HG02588 (cell line): ENCODE measurements around the gene KRT4.
"Not testable (repeated sequence)": the region's sequence is repeated elsewhere in the genome, so short reads cannot be mapped to it uniquely, and the experiment has no call there.

Source experiments
- ATAC-seq: cut with Tn5 transposase; IDR thresholded peaks from one replicate; pipeline ENCODE4 v1.9.1; 2021; ENCODE audit warnings: mild to moderate bottlenecking, moderate library complexity; ENCODE audit not compliant: unreplicated experiment

Gene KRT4

GRCh38 chr12:52809166-52809565 is 4.8 kb downstream of the KRT4 start:
- no peak for ATAC-seq

- no peak for ATAC-seq
Observed at GRCh38 chr12:52808573-52809160, 5.2 kb downstream of the KRT4 start.

GRCh38 chr12:52807544-52808470 is 6.1 kb downstream of the KRT4 start:
- no peak for ATAC-seq

GRCh38 chr12:52806821-52807543 is 6.9 kb downstream of the KRT4 start:
- no peak for ATAC-seq

- ATAC-seq = no peak
Observed at GRCh38 chr12:52806169-52806811, 7.6 kb downstream of the KRT4 start.

DNA sequence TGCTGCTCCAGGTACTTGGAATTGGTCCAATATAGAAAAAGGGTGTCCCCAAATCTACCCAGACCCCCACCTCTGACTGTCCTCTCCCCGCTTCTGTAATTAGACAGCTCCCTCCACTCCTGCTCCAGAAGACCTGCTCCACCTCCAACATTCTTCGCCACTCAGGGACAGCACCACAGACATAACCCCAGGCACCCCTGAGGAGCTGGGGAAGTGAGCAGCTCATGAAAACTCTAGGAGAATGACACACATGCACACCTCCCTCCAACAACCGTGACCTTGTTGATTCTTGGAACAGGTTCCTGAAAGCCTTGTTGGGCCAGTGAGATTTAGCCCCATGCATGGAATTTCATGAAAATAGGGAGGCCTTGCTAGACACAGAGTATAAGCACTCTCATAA is 8.2 kb downstream of the KRT4 start:
- ATAC-seq = no peak

- no peak for ATAC-seq
Observed at GRCh38 chr12:52805000-52805399, 8.9 kb downstream of the KRT4 start.

GRCh38 chr12:52802442-52802841 is 11.5 kb downstream of the KRT4 start:
- ATAC-seq = no peak

DNA sequence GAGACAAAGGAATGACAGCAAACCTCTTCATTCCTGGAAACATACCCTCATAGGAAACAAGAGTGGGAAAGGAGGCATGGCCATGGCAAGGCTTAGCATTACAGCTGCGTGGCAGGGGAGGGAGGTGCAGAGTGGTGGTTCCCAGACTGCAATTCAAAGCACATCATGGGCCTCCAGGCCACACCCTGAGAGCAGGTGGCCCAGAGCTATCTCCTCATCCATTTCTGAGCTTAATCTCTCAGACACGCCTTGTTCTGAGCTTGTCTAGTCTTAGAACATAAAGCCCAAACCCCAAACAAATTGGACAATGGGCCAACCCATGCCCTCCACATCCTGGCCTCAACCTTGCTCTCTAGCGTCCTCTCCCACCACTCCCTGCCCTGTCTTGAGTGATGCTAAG is 12.1 kb downstream of the KRT4 start:
- ATAC-seq = no peak

DNA sequence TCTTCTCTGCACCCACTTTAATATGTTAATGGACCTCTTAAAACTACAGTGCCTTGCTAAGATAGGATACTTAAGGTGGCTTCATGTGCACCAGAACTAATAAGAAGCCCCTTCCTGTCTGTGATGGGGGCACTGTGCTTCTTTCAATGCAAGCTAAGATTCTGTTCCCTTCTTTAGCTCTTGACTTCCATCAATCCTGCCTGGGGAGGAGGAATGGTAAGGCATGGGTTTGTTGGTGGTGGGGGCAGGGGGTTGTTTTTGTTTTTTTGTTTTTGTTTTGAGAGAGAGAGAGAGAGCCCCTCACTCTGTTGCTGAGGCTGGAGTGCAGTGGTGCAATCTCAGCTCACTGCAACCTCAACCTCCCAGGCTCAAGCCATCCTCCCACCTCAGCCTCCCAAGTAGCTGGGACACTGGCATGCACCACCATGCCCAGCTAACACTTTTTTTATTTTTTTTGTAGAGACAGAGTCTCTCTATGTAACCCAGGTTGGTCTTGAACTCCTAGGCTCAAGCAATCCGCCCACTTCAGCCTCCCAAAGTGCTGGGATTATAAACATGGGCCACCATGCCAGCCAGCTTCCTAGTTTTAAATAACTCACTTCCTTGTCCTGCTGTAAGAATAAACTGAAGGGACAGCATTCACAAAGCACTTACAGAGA is 13.5 kb downstream of the KRT4 start:
- ATAC-seq = no peak

- no peak for ATAC-seq
Observed at GRCh38 chr12:52799505-52800211, 14.3 kb downstream of the KRT4 start.

- ATAC-seq = no peak
Observed at GRCh38 chr12:52798671-52799504, 15.0 kb downstream of the KRT4 start.

DNA sequence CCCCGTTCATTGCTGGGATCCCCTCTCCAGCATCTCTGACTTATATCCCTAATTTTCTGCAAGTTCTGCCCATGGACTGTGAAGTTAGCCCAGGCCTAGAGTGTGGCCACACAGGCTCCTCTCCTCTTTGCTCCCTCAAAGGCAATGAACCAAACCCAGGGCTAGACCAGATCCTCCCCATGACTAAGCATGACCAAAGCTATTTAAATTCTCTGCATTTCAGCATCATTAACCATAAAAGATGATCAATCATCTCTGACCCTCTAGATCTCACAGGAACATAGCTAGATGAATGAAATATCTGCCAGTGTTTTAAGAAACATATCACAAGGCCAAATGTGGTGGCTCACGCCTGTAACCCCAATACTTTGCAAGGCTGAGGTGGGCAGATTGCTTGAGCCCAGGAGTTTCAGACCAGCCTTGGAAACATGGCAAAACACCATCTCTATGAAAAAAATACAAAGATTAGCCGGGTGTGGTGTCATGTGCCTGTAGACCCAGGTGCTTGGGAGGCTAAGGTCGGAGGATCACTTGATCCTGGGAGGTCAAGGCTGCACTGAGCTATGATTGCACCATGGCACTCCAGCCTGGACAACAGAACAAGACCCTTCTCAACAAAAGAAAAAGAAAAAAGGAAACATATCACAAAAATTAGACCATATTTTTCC is 15.8 kb downstream of the KRT4 start:
- no peak for ATAC-seq

- no peak for ATAC-seq
Observed at GRCh38 chr12:52797529-52797894, 16.4 kb downstream of the KRT4 start.

DNA sequence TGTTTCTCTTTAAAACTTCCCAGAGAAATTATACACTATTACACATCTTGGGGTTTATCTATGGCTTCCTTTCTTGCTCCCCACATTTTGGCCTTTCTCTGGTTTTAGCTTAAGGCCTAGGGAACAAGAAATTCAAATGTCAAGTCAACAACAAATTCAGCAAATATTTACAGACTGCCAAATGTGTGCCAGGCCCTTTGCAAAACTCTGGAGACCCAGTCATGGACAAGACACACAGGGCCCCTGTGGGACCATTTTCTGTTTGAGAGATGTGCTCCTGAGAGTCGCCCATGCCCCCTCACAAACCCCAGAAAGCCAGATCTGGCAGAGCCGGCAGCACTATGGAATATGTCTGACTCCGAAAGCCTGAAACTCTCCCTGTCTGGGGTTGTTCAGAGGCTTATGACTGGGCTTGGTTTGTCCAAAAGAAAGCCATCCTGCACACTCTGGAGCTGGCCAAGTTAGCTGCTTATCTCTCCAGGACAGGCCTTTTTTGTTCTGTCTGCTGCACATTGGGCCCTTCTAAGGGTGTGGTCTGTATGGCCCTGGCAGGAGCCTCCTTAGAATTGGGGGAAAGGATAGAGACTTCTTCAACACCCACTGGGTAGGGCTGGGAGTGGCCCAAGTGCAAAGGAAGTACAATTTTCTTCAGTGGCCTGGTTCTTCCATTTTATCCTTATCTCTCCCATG is 16.9 kb downstream of the KRT4 start:
- no peak for ATAC-seq

DNA sequence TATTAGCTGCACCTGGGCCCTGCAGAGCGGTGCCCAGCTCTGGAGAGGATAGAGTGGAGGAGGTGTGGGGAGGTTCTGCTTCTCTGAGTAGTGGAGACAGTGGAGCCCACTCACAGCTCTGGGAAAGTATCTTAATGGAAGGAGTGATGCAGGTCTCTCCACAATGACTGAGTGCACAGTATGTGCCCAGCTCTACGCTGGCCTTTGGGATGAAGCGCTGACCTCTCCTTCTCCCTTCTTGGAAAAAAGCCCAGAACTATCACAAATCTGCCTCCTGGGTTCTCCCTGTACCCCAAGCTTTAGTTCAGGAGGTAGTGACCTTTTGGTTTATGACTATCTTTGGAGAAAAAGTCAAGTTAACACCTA is 17.5 kb downstream of the KRT4 start:
- ATAC-seq = no peak

GRCh38 chr12:52795694-52796428 is 18.1 kb downstream of the KRT4 start, which contains the start of gene KRT3:
KRT3 (minus strand) TSS chr12:52796117; CDS start chr12:52796042, 75 bp downstream.
- no peak for ATAC-seq

- ATAC-seq = not testable (repeated sequence)
Observed at GRCh38 chr12:52795332-52795674, 18.6 kb downstream of the KRT4 start.
